GM21360 (cell line): ENCODE results near the gene ZMYM5.
"Not testable (repeated sequence)": the region's sequence is repeated elsewhere in the genome, so short reads cannot be mapped to it uniquely, and the experiment has no call there.

Experiments
- ATAC-seq: cut with Tn5 transposase; IDR thresholded peaks from one replicate; pipeline ENCODE4 v1.9.1; 2021; ENCODE audit warnings: mild to moderate bottlenecking, moderate library complexity; ENCODE audit not compliant: unreplicated experiment

ZMYM5 gene

GRCh38 chr13:19822673-19823072 is 40.8 kb downstream of the ZMYM5 start:
- no peak for ATAC-seq

- no peak for ATAC-seq
Measured at GRCh38 chr13:19818223-19818842, 45.1 kb downstream of the ZMYM5 start.

GRCh38 chr13:19817510-19818158 is 45.8 kb downstream of the ZMYM5 start:
- no peak for ATAC-seq

- no peak for ATAC-seq
Measured at GRCh38 chr13:19817106-19817505, 46.3 kb downstream of the ZMYM5 start.

GRCh38 chr13:19815842-19816241 is 47.6 kb downstream of the ZMYM5 start:
- not testable (repeated sequence) for ATAC-seq

- ATAC-seq, result no peak
Measured at GRCh38 chr13:19810996-19811881, 52.2 kb downstream of the ZMYM5 start.

- no peak for ATAC-seq
Measured at GRCh38 chr13:19810151-19810550, 53.3 kb downstream of the ZMYM5 start.

GRCh38 chr13:19805765-19806164 is 57.7 kb downstream of the ZMYM5 start:
- ATAC-seq, result no peak

- ATAC-seq, result no peak
Measured at GRCh38 chr13:19795956-19796355, 67.5 kb downstream of the ZMYM5 start.

GRCh38 chr13:19794631-19795030 is 68.8 kb downstream of the ZMYM5 start:
- ATAC-seq, result no peak

GRCh38 chr13:19791953-19792537 is 71.4 kb downstream of the ZMYM5 start:
- no peak for ATAC-seq

- peak; percentile 86 for ATAC-seq
Measured at GRCh38 chr13:19782727-19783682, 80.4 kb downstream of the ZMYM5 start, which contains the start of gene PSPC1. PSPC1 (minus strand) TSS chr13:19782945; CDS start chr13:19782757, 188 bp downstream.

GRCh38 chr13:19782049-19782726 is 81.3 kb downstream of the ZMYM5 start:
- peak; percentile 36 for ATAC-seq

GRCh38 chr13:19781526-19781925 is 81.9 kb downstream of the ZMYM5 start:
- no peak for ATAC-seq

- ATAC-seq, result not testable (repeated sequence)
Measured at GRCh38 chr13:19780753-19781418, 82.6 kb downstream of the ZMYM5 start.
